PFSK-1 (cell line): ENCODE data around the gene PHKG2.

ENCODE experiments used
- FOXP2 ChIP-seq: optimal IDR thresholded peaks from 2 replicates; pipeline ENCODE3; 2011; ENCODE audit warnings: borderline replicate concordance, control low read depth, inconsistent platforms; ENCODE audit not compliant: insufficient read depth; ENCODE audit errors: extremely low read length, extremely low read depth
- POLR2AphosphoS5 ChIP-seq: IDR thresholded peaks from 2 replicates; pipeline ENCODE4 v1.6.1; 2012; ENCODE audit warnings: low read depth, mild to moderate bottlenecking, control low read depth, low read length, moderate library complexity
- REST ChIP-seq, 2 experiments: IDR thresholded peaks; 2 replicates each; pipeline versions ENCODE4 v1.6.1 to v1.8.0; 2011 to 2012; ENCODE audit warnings: low read depth in 2 of 2, low read length in 2 of 2, control low read depth in 1 of 2, inconsistent platforms in 1 of 2, mild to moderate bottlenecking in 1 of 2, moderate library complexity in 1 of 2; ENCODE audit not compliant: insufficient read depth in 1 of 2
- SIN3A ChIP-seq: IDR thresholded peaks from 2 replicates; pipeline ENCODE4 v1.6.1; 2012; ENCODE audit warnings: mild to moderate bottlenecking, low read length, moderate library complexity, borderline replicate concordance; ENCODE audit not compliant: insufficient read depth
- TAF1 ChIP-seq: IDR thresholded peaks from 2 replicates; pipeline ENCODE4 v1.6.1; 2012; ENCODE audit warnings: low read length, control low read depth, borderline replicate concordance; ENCODE audit not compliant: insufficient read depth

The PHKG2 gene

GRCh38 chr16:30715750-30716445 is 32.3 kb upstream of the PHKG2 start:
- TF ChIP-seq REST (IDR thresholded peaks at IDR 0.05; ENCODE audit: insufficient read depth in 1 of 2, low read depth in 2 of 2, low read length in 2 of 2) (no peak), POLR2AphosphoS5 (no peak), SIN3A (no peak), TAF1 (no peak), FOXP2 (no peak)

- no peak for TF ChIP-seq TAF1
- no peak for TF ChIP-seq SIN3A
- TF ChIP-seq REST (IDR thresholded peaks at IDR 0.05; ENCODE audit: insufficient read depth in 1 of 2, low read depth in 2 of 2, low read length in 2 of 2): no peak
- no peak for TF ChIP-seq FOXP2
- TF ChIP-seq POLR2AphosphoS5: no peak
Observed at GRCh38 chr16:30720086-30720485, 28.1 kb upstream of the PHKG2 start.

GRCh38 chr16:30720694-30721093 is 27.5 kb upstream of the PHKG2 start:
- no peak for TF ChIP-seq FOXP2
- no peak for TF ChIP-seq SIN3A
- TF ChIP-seq POLR2AphosphoS5: no peak
- TF ChIP-seq TAF1: no peak
- no peak for TF ChIP-seq REST (IDR thresholded peaks at IDR 0.05; ENCODE audit: insufficient read depth in 1 of 2, low read depth in 2 of 2, low read length in 2 of 2)

GRCh38 chr16:30721167-30721566 is 27.1 kb upstream of the PHKG2 start:
- TF ChIP-seq FOXP2 (no peak), TAF1 (no peak), SIN3A (no peak), POLR2AphosphoS5 (no peak), REST (IDR thresholded peaks at IDR 0.05; ENCODE audit: insufficient read depth in 1 of 2, low read depth in 2 of 2, low read length in 2 of 2) (no peak)

GRCh38 chr16:30721606-30722005 is 26.6 kb upstream of the PHKG2 start:
- no peak for TF ChIP-seq TAF1
- no peak for TF ChIP-seq POLR2AphosphoS5
- TF ChIP-seq FOXP2: no peak
- no peak for TF ChIP-seq SIN3A
- no peak for TF ChIP-seq REST (IDR thresholded peaks at IDR 0.05; ENCODE audit: insufficient read depth in 1 of 2, low read depth in 2 of 2, low read length in 2 of 2)
